Neural cell (in vitro differentiated cells): ENCODE data around the gene TMEM63B.

ENCODE experiments used
- EP300 ChIP-seq: fragments of 450-650 bp; conservative IDR thresholded peaks from 2 replicates; pipeline ENCODE4 v1.6.1; 2014; ENCODE audit warnings: antibody characterized with exemption, mild to moderate bottlenecking, moderate library complexity; ENCODE audit not compliant: poor library complexity, severe bottlenecking
- EZH2 ChIP-seq: fragments of 200-600, 300-800 bp; shearing (Covaris generic), sonication (generic); IDR thresholded peaks from 2 replicates; pipeline ENCODE4 v1.6.1; 2014; ENCODE audit warnings: antibody characterized with exemption, low read length, borderline replicate concordance, mild to moderate bottlenecking; ENCODE audit not compliant: insufficient read depth, poor library complexity, severe bottlenecking
- POLR2AphosphoS5 ChIP-seq: IDR thresholded peaks from 2 replicates; pipeline ENCODE4 v1.6.1; 2012
- RAD21 ChIP-seq: fragments of 450-650 bp; conservative IDR thresholded peaks from 2 replicates; pipeline ENCODE4 v1.6.1; 2014; ENCODE audit warnings: antibody characterized with exemption, mild to moderate bottlenecking, moderate library complexity
- SMC3 ChIP-seq: fragments of 450-650 bp; conservative IDR thresholded peaks from 2 replicates; pipeline ENCODE4 v1.6.1; 2014; ENCODE audit warnings: antibody characterized with exemption, mild to moderate bottlenecking, moderate library complexity; ENCODE audit not compliant: poor library complexity
- TF ChIP-seq, protein P1 (sequence below): fragments of 450-650 bp; IDR thresholded peaks from 2 replicates; pipeline ENCODE4 v1.5.1; 2014; ENCODE audit warnings: antibody characterized with exemption, mild to moderate bottlenecking, moderate library complexity; ENCODE audit not compliant: poor library complexity, severe bottlenecking
- TF ChIP-seq, protein P2 (sequence below): IDR thresholded peaks from 2 replicates; pipeline ENCODE4 v1.6.1; 2012; ENCODE audit warnings: borderline replicate concordance

- TF ChIP-seq, protein P1, sequence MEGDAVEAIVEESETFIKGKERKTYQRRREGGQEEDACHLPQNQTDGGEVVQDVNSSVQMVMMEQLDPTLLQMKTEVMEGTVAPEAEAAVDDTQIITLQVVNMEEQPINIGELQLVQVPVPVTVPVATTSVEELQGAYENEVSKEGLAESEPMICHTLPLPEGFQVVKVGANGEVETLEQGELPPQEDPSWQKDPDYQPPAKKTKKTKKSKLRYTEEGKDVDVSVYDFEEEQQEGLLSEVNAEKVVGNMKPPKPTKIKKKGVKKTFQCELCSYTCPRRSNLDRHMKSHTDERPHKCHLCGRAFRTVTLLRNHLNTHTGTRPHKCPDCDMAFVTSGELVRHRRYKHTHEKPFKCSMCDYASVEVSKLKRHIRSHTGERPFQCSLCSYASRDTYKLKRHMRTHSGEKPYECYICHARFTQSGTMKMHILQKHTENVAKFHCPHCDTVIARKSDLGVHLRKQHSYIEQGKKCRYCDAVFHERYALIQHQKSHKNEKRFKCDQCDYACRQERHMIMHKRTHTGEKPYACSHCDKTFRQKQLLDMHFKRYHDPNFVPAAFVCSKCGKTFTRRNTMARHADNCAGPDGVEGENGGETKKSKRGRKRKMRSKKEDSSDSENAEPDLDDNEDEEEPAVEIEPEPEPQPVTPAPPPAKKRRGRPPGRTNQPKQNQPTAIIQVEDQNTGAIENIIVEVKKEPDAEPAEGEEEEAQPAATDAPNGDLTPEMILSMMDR, result no peak
- TF ChIP-seq EZH2 (no peak), POLR2AphosphoS5 (no peak), RAD21 (no peak), EP300 (no peak), SMC3 (no peak)
- TF ChIP-seq, protein P2, sequence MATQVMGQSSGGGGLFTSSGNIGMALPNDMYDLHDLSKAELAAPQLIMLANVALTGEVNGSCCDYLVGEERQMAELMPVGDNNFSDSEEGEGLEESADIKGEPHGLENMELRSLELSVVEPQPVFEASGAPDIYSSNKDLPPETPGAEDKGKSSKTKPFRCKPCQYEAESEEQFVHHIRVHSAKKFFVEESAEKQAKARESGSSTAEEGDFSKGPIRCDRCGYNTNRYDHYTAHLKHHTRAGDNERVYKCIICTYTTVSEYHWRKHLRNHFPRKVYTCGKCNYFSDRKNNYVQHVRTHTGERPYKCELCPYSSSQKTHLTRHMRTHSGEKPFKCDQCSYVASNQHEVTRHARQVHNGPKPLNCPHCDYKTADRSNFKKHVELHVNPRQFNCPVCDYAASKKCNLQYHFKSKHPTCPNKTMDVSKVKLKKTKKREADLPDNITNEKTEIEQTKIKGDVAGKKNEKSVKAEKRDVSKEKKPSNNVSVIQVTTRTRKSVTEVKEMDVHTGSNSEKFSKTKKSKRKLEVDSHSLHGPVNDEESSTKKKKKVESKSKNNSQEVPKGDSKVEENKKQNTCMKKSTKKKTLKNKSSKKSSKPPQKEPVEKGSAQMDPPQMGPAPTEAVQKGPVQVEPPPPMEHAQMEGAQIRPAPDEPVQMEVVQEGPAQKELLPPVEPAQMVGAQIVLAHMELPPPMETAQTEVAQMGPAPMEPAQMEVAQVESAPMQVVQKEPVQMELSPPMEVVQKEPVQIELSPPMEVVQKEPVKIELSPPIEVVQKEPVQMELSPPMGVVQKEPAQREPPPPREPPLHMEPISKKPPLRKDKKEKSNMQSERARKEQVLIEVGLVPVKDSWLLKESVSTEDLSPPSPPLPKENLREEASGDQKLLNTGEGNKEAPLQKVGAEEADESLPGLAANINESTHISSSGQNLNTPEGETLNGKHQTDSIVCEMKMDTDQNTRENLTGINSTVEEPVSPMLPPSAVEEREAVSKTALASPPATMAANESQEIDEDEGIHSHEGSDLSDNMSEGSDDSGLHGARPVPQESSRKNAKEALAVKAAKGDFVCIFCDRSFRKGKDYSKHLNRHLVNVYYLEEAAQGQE, result no peak
Measured at GRCh38 chr6:44179648-44180047, 52.3 kb downstream of the TMEM63B start.
